ACC112 (cell line): Measurements from ENCODE around the gene GRID1.
"Not testable (repeated sequence)": the region's sequence is repeated elsewhere in the genome, so short reads cannot be mapped to it uniquely, and the experiment has no call there.

Experiments used
- H2AFZ ChIP-seq: fragments of 200-600 bp; sonication (generic); one replicate; pipeline ENCODE4 v1.6.0; 2017; ENCODE audit warnings: antibody characterized with exemption, low read length; ENCODE audit not compliant: unreplicated experiment
- H3K27ac ChIP-seq: fragments of 200-600 bp; sonication (generic); 2 replicates; pipeline ENCODE4 v1.5.1; 2014; ENCODE audit warnings: low read depth, mild to moderate bottlenecking, antibody characterized with exemption, low read length, moderate library complexity
- H3K27me3 ChIP-seq: fragments of 200-600 bp; sonication (generic); 2 replicates; pipeline ENCODE4 v1.6.1; 2014; ENCODE audit warnings: mild to moderate bottlenecking, antibody characterized with exemption, low read length, moderate library complexity, mixed read lengths; ENCODE audit not compliant: insufficient read depth
- H3K36me3 ChIP-seq: fragments of 200-600 bp; sonication (generic); 2 replicates; pipeline ENCODE4 v1.6.1; 2016; ENCODE audit warnings: mild to moderate bottlenecking, antibody characterized with exemption, low read length, moderate library complexity, mixed read lengths; ENCODE audit not compliant: insufficient read depth
- H3K4me1 ChIP-seq: fragments of 200-600 bp; sonication (generic); one replicate; pipeline ENCODE4 v1.6.1; 2016; ENCODE audit warnings: low read length, mixed read lengths; ENCODE audit not compliant: insufficient read depth, unreplicated experiment, control insufficient read depth
- H3K4me3 ChIP-seq: fragments of 200-600 bp; sonication (generic); 2 replicates; pipeline ENCODE4 v1.5.1; 2014; ENCODE audit warnings: mild to moderate bottlenecking, low read depth, low read length
- H3K79me2 ChIP-seq: fragments of 200-600 bp; sonication (generic); one replicate; pipeline ENCODE4 v1.6.0; 2016; ENCODE audit warnings: low read length; ENCODE audit not compliant: control insufficient read depth, unreplicated experiment, insufficient read depth

Gene GRID1

DNA sequence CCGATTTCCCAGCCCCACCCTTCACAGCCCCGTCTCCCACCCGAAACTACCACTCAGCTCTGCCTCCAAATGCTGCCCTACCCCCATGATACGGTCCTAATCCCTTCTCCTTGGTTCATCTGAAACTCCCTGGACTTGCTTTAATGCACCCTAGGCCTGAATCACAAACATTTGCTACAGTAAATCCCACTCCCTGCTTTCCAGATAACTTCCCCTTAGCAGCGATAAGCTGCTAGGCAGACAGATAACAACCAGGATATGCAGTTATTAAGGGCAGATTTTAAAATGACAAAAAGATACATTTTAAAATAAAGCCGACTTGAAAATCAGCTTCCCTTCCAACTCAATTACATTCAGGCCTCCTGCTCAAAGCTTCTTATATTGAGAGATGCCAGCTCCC lies 514.7 kb downstream of the GRID1 start:
- no peak overlapping the region for H3K27ac ChIP-seq
- no peak overlapping the region for H2AFZ ChIP-seq
- H3K4me3 ChIP-seq: no peak overlapping the region
- H3K36me3 ChIP-seq: no peaks in the 10 kb centered on the region
- H3K79me2 ChIP-seq: no peaks in the 10 kb centered on the region
- H3K27me3 ChIP-seq: no peaks in the 10 kb centered on the region
- H3K4me1 ChIP-seq: no peaks in the 10 kb centered on the region

DNA sequence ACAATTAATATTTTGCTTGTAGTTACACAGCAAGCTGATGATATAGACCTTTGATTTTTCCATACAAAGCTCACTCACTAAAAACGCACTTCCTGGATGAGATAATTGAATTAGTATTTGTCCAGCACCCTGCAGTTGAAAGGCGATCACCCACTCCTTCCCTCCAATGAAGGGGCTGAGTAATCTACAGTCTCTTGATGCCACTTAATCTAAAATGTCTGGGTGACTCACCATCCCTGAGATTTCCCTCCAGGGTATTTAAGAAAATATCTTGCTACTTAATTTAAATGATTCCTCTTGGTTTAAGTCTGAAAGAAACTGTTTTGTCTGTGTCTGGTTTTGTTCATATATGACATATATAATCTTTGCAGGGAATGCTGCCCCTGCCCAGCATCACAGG lies 515.3 kb downstream of the GRID1 start:
- Histone ChIP-seq H3K27me3 (no peaks in the 10 kb centered on the region), H2AFZ (no peak overlapping the region), H3K4me1 (no peaks in the 10 kb centered on the region), H3K27ac (no peak overlapping the region), H3K36me3 (no peaks in the 10 kb centered on the region), H3K79me2 (no peaks in the 10 kb centered on the region), H3K4me3 (no peak overlapping the region)

DNA sequence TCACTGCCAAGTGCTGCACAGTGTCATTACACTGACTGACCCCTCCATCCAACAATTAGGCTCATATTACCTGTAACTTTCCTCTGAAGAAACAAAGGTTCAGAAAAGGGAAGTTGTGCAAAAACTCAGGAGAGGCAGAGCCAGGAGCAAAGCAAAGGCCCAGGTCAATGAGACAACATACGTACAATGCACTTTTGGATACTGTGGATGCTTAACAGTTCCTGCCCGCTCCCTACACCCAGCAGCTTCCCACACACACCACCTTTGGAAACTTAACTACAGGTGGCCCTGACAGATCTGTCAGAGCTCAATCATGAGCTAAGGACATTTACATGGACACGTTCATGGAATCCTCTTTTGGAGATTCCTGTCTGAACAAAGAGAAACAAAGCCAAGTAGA lies 515.9 kb downstream of the GRID1 start:
- Histone ChIP-seq H3K27me3 (no peaks in the 10 kb centered on the region), H3K36me3 (no peaks in the 10 kb centered on the region), H3K4me1 (no peaks in the 10 kb centered on the region), H3K27ac (no peak overlapping the region), H2AFZ (no peak overlapping the region), H3K4me3 (no peak overlapping the region), H3K79me2 (no peaks in the 10 kb centered on the region)

DNA sequence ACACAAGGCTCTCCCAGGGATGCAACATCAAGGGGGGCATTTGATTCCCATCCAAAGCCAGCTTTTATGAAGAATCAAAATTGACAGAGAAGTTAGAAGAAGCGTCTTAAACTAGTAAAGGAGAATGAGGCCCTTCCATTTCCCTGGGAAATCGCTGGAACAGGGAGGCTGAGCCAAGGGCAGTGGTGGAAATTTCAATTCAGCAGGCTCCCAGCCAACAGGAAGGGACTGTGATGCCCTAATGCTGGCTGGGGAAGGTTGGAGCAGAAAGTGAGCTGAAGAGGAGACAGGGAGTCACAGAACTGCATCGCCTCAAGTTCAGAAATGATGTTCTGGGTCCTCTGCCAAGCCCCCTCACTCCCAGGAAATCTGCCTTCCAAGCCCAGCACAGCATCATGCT lies 517.3 kb downstream of the GRID1 start:
- H3K79me2 ChIP-seq: no peaks in the 10 kb centered on the region
- no peaks in the 10 kb centered on the region for H3K4me1 ChIP-seq
- no peak overlapping the region for H3K4me3 ChIP-seq

DNA sequence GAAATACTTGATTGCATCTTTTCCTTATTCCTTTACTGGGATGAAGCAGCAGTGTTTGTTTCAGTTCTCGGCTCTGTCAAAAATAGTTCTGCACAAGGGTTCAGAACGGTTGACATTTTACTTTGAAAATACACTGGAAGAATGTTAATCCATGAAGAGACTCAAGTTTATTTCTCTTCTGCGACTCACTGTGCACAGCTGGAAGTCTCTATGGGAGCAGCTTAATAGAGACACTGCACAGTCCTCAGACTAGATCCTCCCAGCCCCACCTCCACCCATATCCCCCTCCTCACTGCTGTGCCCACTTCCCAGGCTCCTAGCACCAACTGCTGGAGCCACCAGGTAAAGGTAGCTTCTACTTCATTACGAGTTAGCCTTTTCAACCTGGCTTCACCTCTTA lies 517.8 kb downstream of the GRID1 start:
- H2AFZ ChIP-seq: no peak overlapping the region
- H3K27me3 ChIP-seq: no peaks in the 10 kb centered on the region
- H3K4me3 ChIP-seq: no peak overlapping the region
- no peaks in the 10 kb centered on the region for H3K36me3 ChIP-seq
- no peaks in the 10 kb centered on the region for H3K79me2 ChIP-seq
- no peaks in the 10 kb centered on the region for H3K4me1 ChIP-seq
- no peak overlapping the region for H3K27ac ChIP-seq

More for the DNA sequence above, 517.3 kb downstream of the GRID1 start:
- Histone ChIP-seq H3K27me3 (no peaks in the 10 kb centered on the region), H2AFZ (no peak overlapping the region), H3K36me3 (no peaks in the 10 kb centered on the region), H3K27ac (no peak overlapping the region)

DNA sequence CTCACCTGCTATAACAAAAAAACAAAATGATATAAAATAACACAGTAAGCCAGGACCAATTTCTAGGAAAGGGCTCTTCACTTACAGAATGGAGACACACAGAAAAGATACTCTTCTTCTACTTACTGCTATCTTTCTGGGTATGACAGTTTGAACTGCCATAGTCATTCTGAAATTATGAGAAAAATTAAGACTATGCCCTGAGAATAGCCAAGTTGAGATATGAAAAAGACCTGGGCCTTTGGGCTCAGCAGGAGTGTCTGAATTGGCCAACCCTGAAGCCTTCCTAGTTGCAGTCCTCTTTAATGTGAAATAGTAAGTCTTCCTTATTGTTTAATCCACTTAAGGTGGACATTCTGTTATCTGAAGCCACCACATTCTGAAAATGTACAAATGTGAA lies 519.5 kb downstream of the GRID1 start:
- Histone ChIP-seq H3K27me3 (no peaks in the 10 kb centered on the region), H3K4me3 (no peak overlapping the region), H3K4me1 (no peaks in the 10 kb centered on the region), H3K27ac (no peak overlapping the region), H3K79me2 (no peaks in the 10 kb centered on the region), H3K36me3 (no peaks in the 10 kb centered on the region), H2AFZ (no peak overlapping the region)

DNA sequence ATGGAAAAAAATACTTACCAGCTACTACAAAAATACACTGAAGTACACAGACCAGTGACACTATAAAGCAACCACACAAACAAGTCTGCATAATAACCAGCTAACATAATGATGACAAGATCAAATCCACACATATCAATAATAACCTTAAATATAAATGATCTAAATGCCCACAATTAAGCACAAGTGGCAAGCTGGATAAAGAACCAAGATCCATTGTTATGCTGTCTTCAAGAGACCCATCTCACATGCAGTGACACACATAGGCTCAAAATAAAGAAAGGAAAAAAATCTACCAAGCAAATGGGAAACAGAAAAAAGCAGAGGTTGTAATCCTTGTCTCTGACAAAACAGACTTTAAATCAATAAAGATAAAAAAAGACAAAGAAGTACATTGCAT lies 527.9 kb downstream of the GRID1 start:
- not testable (repeated sequence) for H3K36me3 ChIP-seq, H2AFZ ChIP-seq, H3K27ac ChIP-seq, H3K27me3 ChIP-seq, H3K4me1 ChIP-seq, H3K79me2 ChIP-seq, H3K4me3 ChIP-seq

DNA sequence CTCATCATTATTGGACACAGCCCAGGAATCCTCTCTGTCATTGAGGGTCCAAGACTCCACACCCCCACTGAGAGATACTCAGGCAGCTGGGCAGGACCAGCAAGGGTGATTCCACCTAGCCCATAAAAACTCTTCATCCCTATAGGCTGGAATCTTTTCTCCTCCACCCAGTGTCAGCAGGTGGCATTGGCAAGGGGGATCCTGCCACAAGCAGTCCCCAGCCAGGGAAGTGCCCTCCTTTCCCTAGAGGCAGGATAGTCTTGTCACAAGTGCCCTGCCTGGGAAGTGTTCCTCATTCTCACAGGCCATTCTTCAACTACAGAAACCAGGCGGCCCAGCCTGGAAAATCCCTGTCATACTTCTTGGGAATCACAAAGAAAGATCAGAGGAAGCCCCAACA lies 533.6 kb downstream of the GRID1 start:
- H3K36me3 ChIP-seq: no peaks in the 10 kb centered on the region
- H3K4me1 ChIP-seq: no peaks in the 10 kb centered on the region

DNA sequence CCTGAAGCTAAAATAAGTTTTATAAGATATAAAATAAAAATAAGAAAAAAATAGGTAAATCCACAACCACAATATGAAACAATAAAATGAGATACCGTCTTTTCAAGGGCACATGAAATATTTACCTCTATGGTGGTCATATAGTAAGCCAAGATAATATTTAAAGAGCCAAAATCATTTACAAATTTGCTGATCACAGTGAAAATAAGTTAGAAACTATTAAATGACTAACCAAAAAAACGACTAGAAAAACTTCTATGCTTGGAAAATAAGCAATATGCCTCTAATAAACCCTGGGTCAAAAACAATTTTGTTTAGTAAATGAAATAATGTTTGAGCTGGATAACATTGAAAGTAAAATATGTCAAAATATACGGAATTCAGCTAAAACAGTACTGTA lies 535.2 kb downstream of the GRID1 start:
- H3K27me3 ChIP-seq: no peaks in the 10 kb centered on the region
- no peaks in the 10 kb centered on the region for H3K4me1 ChIP-seq
- H3K4me3 ChIP-seq: no peak overlapping the region
- no peak overlapping the region for H2AFZ ChIP-seq
- H3K79me2 ChIP-seq: no peaks in the 10 kb centered on the region
- H3K27ac ChIP-seq: no peak overlapping the region
- H3K36me3 ChIP-seq: no peaks in the 10 kb centered on the region

More for the DNA sequence above, 533.6 kb downstream of the GRID1 start:
- H3K27ac ChIP-seq: no peak overlapping the region
- H3K27me3 ChIP-seq: no peaks in the 10 kb centered on the region
- no peaks in the 10 kb centered on the region for H3K79me2 ChIP-seq
- no peak overlapping the region for H3K4me3 ChIP-seq
- H2AFZ ChIP-seq: no peak overlapping the region

DNA sequence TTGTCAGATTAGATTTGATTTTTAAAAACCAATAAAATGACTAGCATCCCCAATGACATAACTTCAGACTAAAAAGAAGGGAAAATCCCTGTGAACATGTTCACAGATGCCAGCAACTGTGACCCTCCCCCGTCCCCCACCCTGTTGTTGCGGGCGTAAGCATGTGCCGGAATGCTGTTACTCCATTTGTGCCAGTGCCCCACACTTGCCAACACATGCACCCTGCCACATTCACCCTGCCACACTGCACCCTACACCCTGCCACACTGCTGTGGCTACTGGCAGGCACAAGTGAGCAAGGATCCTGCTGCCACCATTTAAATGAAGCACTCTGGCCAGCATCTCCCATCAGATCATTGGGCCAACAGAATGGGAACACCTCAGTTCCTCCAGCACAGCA lies 540.2 kb downstream of the GRID1 start:
- Histone ChIP-seq H3K27me3 (no peaks in the 10 kb centered on the region), H3K4me1 (no peaks in the 10 kb centered on the region), H3K4me3 (no peak overlapping the region), H2AFZ (no peak overlapping the region), H3K79me2 (no peaks in the 10 kb centered on the region), H3K36me3 (no peaks in the 10 kb centered on the region), H3K27ac (no peak overlapping the region)

DNA sequence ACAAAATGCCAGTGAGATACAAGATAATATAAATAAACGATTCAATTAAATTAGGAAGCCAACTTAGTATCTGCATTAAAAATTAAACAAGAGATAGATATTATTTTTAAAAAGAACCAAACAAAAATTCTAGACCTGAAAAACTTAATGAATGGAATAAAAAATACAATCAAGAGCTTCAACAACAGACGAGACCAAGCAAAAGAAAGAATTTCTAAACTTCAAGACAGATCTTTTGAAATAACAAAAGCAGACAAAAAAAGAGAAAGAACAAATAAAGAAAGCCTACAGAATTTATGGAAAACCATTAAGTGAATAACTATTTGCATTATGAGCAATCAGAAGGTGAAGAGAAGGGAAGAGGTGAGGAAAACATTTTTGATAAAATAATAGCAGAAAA lies 555.2 kb downstream of the GRID1 start:
- Histone ChIP-seq H3K4me3 (no peak overlapping the region), H3K27me3 (no peaks in the 10 kb centered on the region), H2AFZ (no peak overlapping the region), H3K79me2 (no peaks in the 10 kb centered on the region), H3K4me1 (no peaks in the 10 kb centered on the region), H3K27ac (no peak overlapping the region), H3K36me3 (no peaks in the 10 kb centered on the region)

DNA sequence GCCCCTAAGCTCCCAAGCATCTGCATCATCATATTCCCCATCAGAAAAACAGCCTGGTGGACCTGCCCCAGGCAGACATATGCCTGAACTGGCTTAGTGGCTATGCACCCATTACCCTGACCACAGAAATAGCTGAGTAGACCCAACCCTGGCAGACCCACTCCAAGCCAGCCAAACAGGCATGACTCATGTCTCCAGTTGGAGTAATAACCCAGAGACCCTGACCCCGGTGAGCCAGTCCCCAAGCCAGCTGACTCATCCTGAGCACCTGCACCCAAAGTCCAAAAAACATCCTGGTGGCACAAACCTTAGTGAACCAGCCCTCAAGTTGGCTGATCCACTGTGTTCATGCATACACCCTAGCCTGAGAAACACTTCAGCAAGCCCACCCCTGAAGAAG lies 555.9 kb downstream of the GRID1 start:
- Histone ChIP-seq H3K27ac (no peak overlapping the region), H3K4me1 (no peaks in the 10 kb centered on the region), H2AFZ (no peak overlapping the region), H3K79me2 (no peaks in the 10 kb centered on the region), H3K36me3 (no peaks in the 10 kb centered on the region), H3K27me3 (no peaks in the 10 kb centered on the region), H3K4me3 (no peak overlapping the region)
